H1 (cell line): Measurements from ENCODE around the gene GNS. TPM values are rescaled to one million over a fixed set of nuclear protein-coding genes. Genes with fewer than 3 reads are reported as not detected.

ENCODE experiments used
- CTCF ChIA-PET: fragments of 300-600 bp; sonication (Branson Sonifier 250); formaldehyde crosslinking; loops from one replicate; lab custom pipeline; 2021; ENCODE audit not compliant: partially characterized antibody; lab: Charles Lee
- POLR2A ChIA-PET: fragments of 300-600 bp; sonication (Branson Sonifier 250); formaldehyde crosslinking; loops from one replicate; lab custom pipeline; 2021; ENCODE audit warnings: inconsistent platforms; ENCODE audit not compliant: partially characterized antibody; lab: Charles Lee
- DNase-seq, 2 experiments: peaks; one replicate each; pipeline versions ENCODE4 v3.0.0 to v3.0.0-alpha.2; 2010 to 2022; ENCODE audit warnings: low spot score in 2 of 2, low read depth in 1 of 2, mixed read lengths in 1 of 2
- FAIRE-seq: peaks from 2 replicates; lab custom pipeline; 2011; peaks lifted over from hg19 to GRCh38; lab: Jason Lieb, UNC
- H2AFZ ChIP-seq: 2 replicates; pipeline ENCODE4 v1.8.1; 2012; ENCODE audit warnings: low read length, inconsistent platforms
- H2AK5ac ChIP-seq: 2 replicates; pipeline ENCODE4 v1.6.1; 2013; ENCODE audit warnings: low read depth, low read length
- H2BK120ac ChIP-seq: replicated peaks from 2 replicates; pipeline ENCODE3; 2013; ENCODE audit warnings: low read depth, low read length, inconsistent platforms
- H2BK12ac ChIP-seq: 2 replicates; pipeline ENCODE4 v1.6.1; 2013; ENCODE audit warnings: low read depth, low read length
- H2BK15ac ChIP-seq: 2 replicates; pipeline ENCODE4 v1.6.1; 2013; ENCODE audit warnings: low read length
- H2BK20ac ChIP-seq: 2 replicates; pipeline ENCODE4 v1.6.1; 2013; ENCODE audit warnings: low read length
- H2BK5ac ChIP-seq: 2 replicates; pipeline ENCODE4 v1.6.1; 2013; ENCODE audit warnings: low read depth, low read length
- H3K14ac ChIP-seq: 2 replicates; pipeline ENCODE4 v1.6.1; 2013; ENCODE audit warnings: inconsistent platforms; ENCODE audit not compliant: insufficient read length
- H3K18ac ChIP-seq: 2 replicates; pipeline ENCODE4 v1.6.1; 2013; ENCODE audit warnings: low read length; ENCODE audit errors: extremely low read depth
- H3K23ac ChIP-seq: 2 replicates; pipeline ENCODE4 v1.6.1; 2013; ENCODE audit warnings: inconsistent platforms; ENCODE audit not compliant: insufficient read length
- H3K23me2 ChIP-seq: 2 replicates; pipeline ENCODE4 v1.6.1; 2013; ENCODE audit warnings: low read depth, low read length
- H3K27ac ChIP-seq: 2 replicates; pipeline ENCODE4 v1.6.1; 2011; ENCODE audit warnings: low read depth, low read length, inconsistent platforms
- H3K27me3 ChIP-seq, 4 experiments: replicated peaks in 1 of 4; 1 replicate in 1 of 4; 2 replicates in 3 of 4; pipeline versions ENCODE4 v1.6.1 to v1.8.1; 2011 to 2013; ENCODE audit warnings: low read length in 3 of 4, mild to moderate bottlenecking in 3 of 4, inconsistent platforms in 2 of 4, mixed read lengths in 2 of 4, moderate library complexity in 1 of 4; ENCODE audit not compliant: control insufficient read depth in 3 of 4, insufficient read depth in 3 of 4; ENCODE audit errors: extremely low read depth in 1 of 4
- H3K36me3 ChIP-seq, 4 experiments: 2 replicates each; pipeline versions ENCODE4 v1.6.1 to v1.8.1; 2011 to 2013; ENCODE audit warnings: mild to moderate bottlenecking in 4 of 4, low read length in 3 of 4, moderate library complexity in 2 of 4, control low read depth in 1 of 4, inconsistent platforms in 1 of 4; ENCODE audit not compliant: insufficient read depth in 4 of 4, control insufficient read depth in 2 of 4
- H3K4ac ChIP-seq: replicated peaks from 2 replicates; pipeline ENCODE3; 2013; ENCODE audit warnings: low read length, low read depth, mixed read lengths, inconsistent platforms; ENCODE audit not compliant: insufficient read length
- H3K4me1 ChIP-seq, 4 experiments: replicated peaks in 1 of 4; 1 replicate in 1 of 4; 2 replicates in 3 of 4; pipeline versions ENCODE4 v1.6.1 to v1.8.1; 2011 to 2013; ENCODE audit warnings: low read length in 3 of 4, inconsistent platforms in 2 of 4, mixed read lengths in 1 of 4; ENCODE audit not compliant: insufficient read depth in 4 of 4, control insufficient read depth in 3 of 4
- H3K4me2 ChIP-seq, 2 experiments: 2 replicates each; pipeline versions ENCODE4 v1.6.1 to v1.8.1; 2011 to 2013; ENCODE audit warnings: low read depth in 2 of 2, low read length in 2 of 2, control low read depth in 1 of 2, inconsistent platforms in 1 of 2, mild to moderate bottlenecking in 1 of 2; ENCODE audit not compliant: insufficient read depth in 1 of 2
- H3K4me3 ChIP-seq, 4 experiments: fragments of 200-600, 300-600 bp in 1 of 4; sonication (generic), shearing (Covaris generic), sonication (Bioruptor Twin) in 1 of 4; 2 replicates each; pipeline versions ENCODE4 v1.5.1 to v1.8.1; 2011 to 2016; ENCODE audit warnings: low read length in 4 of 4, low read depth in 3 of 4, control low read depth in 2 of 4, inconsistent platforms in 2 of 4, mild to moderate bottlenecking in 2 of 4, mixed read lengths in 1 of 4, moderate library complexity in 1 of 4; ENCODE audit not compliant: insufficient read depth in 2 of 4; ENCODE audit errors: extremely low read depth in 1 of 4
- H3K56ac ChIP-seq: replicated peaks from 2 replicates; pipeline ENCODE3; 2013; ENCODE audit warnings: low read depth, mild to moderate bottlenecking, mixed read lengths, low read length, inconsistent platforms; ENCODE audit not compliant: insufficient read length
- H3K79me1 ChIP-seq: 2 replicates; pipeline ENCODE4 v1.6.1; 2013; ENCODE audit warnings: low read depth, low read length, control low read depth
- H3K79me2 ChIP-seq, 2 experiments: 2 replicates each; pipeline versions ENCODE4 v1.6.1 to v1.8.1; 2012 to 2013; ENCODE audit warnings: low read length in 2 of 2, mild to moderate bottlenecking in 2 of 2, inconsistent platforms in 1 of 2; ENCODE audit not compliant: insufficient read depth in 2 of 2, control insufficient read depth in 1 of 2
- H3K9ac ChIP-seq, 4 experiments: replicated peaks in 1 of 4; 1 replicate in 1 of 4; 2 replicates in 3 of 4; pipeline versions ENCODE4 v1.6.1 to v1.8.1; 2011 to 2013; ENCODE audit warnings: low read depth in 3 of 4, low read length in 3 of 4, control low read depth in 2 of 4, mild to moderate bottlenecking in 2 of 4, moderate library complexity in 2 of 4, inconsistent platforms in 1 of 4; ENCODE audit errors: extremely low read depth in 1 of 4
- H3K9me3 ChIP-seq, 2 experiments: 2 replicates each; pipeline versions ENCODE4 v1.6.1 to v1.8.1; 2012 to 2013; ENCODE audit warnings: mild to moderate bottlenecking in 2 of 2, moderate library complexity in 2 of 2, control low read depth in 1 of 2, inconsistent platforms in 1 of 2, low read depth in 1 of 2, low read length in 1 of 2, mixed read lengths in 1 of 2; ENCODE audit not compliant: insufficient read depth in 2 of 2
- H4K20me1 ChIP-seq, 2 experiments: replicated peaks in 1 of 2; 2 replicates each; pipeline versions ENCODE3 to v1.8.1; 2011 to 2013; ENCODE audit warnings: inconsistent platforms in 2 of 2, low read length in 2 of 2, mild to moderate bottlenecking in 1 of 2; ENCODE audit not compliant: insufficient read depth in 2 of 2, control insufficient read depth in 1 of 2
- H4K5ac ChIP-seq: 2 replicates; pipeline ENCODE4 v1.6.1; 2013; ENCODE audit warnings: low read length, low read depth, mixed read lengths, inconsistent platforms; ENCODE audit not compliant: insufficient read length
- H4K8ac ChIP-seq: 2 replicates; pipeline ENCODE4 v1.8.0; 2013; ENCODE audit warnings: mild to moderate bottlenecking, moderate library complexity, low read length, inconsistent platforms; ENCODE audit not compliant: insufficient read depth; ENCODE audit errors: extremely low read depth
- H4K91ac ChIP-seq: replicated peaks from 2 replicates; pipeline ENCODE3; 2013; ENCODE audit warnings: low read length, mixed read lengths, inconsistent platforms; ENCODE audit not compliant: insufficient read length
- BCL11A ChIP-seq, 2 experiments: IDR thresholded peaks; one replicate each; pipeline ENCODE4 v1.6.1; 2011; ENCODE audit warnings: low read depth in 2 of 2, low read length in 2 of 2, mild to moderate bottlenecking in 2 of 2
- CBX8 ChIP-seq: fragments of 300-800, 300-1000 bp; sonication (generic); IDR thresholded peaks from 2 replicates; pipeline ENCODE4 v1.7.1; 2016; ENCODE audit warnings: low read depth, low read length, borderline replicate concordance
- CREB1 ChIP-seq: IDR thresholded peaks from 2 replicates; pipeline ENCODE4 v1.6.1; 2012; ENCODE audit warnings: inconsistent platforms
- EP300 ChIP-seq, 2 experiments: IDR thresholded peaks; 1 replicate in 1 of 2; 2 replicates in 1 of 2; pipeline ENCODE4 v1.6.1; 2011 to 2012; ENCODE audit warnings: low read depth in 2 of 2, low read length in 2 of 2, mild to moderate bottlenecking in 2 of 2, borderline replicate concordance in 1 of 2, inconsistent platforms in 1 of 2, moderate library complexity in 1 of 2
- POU5F1 ChIP-seq: IDR thresholded peaks from 2 replicates; pipeline ENCODE4 v1.6.1; 2011; ENCODE audit warnings: low read depth, mild to moderate bottlenecking, low read length, moderate library complexity
- RAD21 ChIP-seq, 2 experiments: IDR thresholded peaks in 1 of 2; conservative IDR thresholded peaks in 1 of 2; 2 replicates each; pipeline ENCODE4 v1.6.1; 2011; ENCODE audit warnings: low read depth in 2 of 2, low read length in 2 of 2, improper control_type of control experiment in 1 of 2, inconsistent platforms in 1 of 2, mild to moderate bottlenecking in 1 of 2, moderate library complexity in 1 of 2
- RNF2 ChIP-seq: fragments of 200-900, 300-1000 bp; sonication (generic); IDR thresholded peaks from 2 replicates; pipeline ENCODE4 v1.7.1; 2016; ENCODE audit warnings: borderline replicate concordance, low read depth, mild to moderate bottlenecking, antibody characterized with exemption, low read length; ENCODE audit not compliant: poor library complexity, severe bottlenecking; ENCODE audit errors: missing control alignments
- SUZ12 ChIP-seq: fragments of 200-600 bp; sonication (generic); IDR thresholded peaks from 2 replicates; pipeline ENCODE4 v1.6.1; 2012; ENCODE audit warnings: mild to moderate bottlenecking, inconsistent platforms, low read length, moderate library complexity, mixed read lengths
- TAF1 ChIP-seq: IDR thresholded peaks from 2 replicates; pipeline ENCODE4 v1.6.1; 2011; ENCODE audit warnings: mild to moderate bottlenecking, low read depth, low read length
- TCF12 ChIP-seq: IDR thresholded peaks from 2 replicates; pipeline ENCODE4 v1.6.1; 2011; ENCODE audit warnings: low read depth, mild to moderate bottlenecking, low read length
- TEAD4 ChIP-seq: IDR thresholded peaks from 2 replicates; pipeline ENCODE4 v1.6.1; 2012; ENCODE audit warnings: low read depth, low read length, inconsistent platforms, mixed read lengths
- YY1 ChIP-seq: IDR thresholded peaks from 2 replicates; pipeline ENCODE4 v1.6.1; 2011; ENCODE audit warnings: low read depth, mild to moderate bottlenecking, low read length
- WGBS, 2 experiments: shearing (Covaris generic) in 1 of 2; methylation state at CpG; one replicate each; pipeline versions ENCODE4 v1.1.6 to v1.1.7; 2013 to 2015; ENCODE audit warnings: low lambda C conversion rate in 2 of 2, mixed read lengths in 2 of 2, inconsistent platforms in 1 of 2, low coverage in 1 of 2, missing lambda C conversion rate in 1 of 2; ENCODE audit not compliant: insufficient replicate concordance in 2 of 2, insufficient coverage in 1 of 2, insufficient read length in 1 of 2; ENCODE audit errors: extremely low coverage in 1 of 2, missing lambda C conversion rate in 1 of 2; 5-methylcytosine and 5-hydroxymethylcytosine counted together
- polyA plus RNA-seq, 7 experiments: library from polyadenylated mRNA; depleted of rRNA in 3 of 7; stranded (reverse) in 5 of 7; unstranded in 2 of 7; fragments of >200 nt in 5 of 7; fragments of 200-250 nt in 2 of 7; gene quantifications; 1 replicate in 5 of 7; 2 replicates in 1 of 7; 4 replicates in 1 of 7; pipeline versions ENCODE4 v1.2.1 to v1.2.3, GENCODE V29; 2011 to 2013; ENCODE audit warnings: missing spikeins in 2 of 7, mixed read lengths in 2 of 7
- total RNA-seq: library from RNA; stranded (reverse); fragmentation: NEBNext Ultra II Directional; extraction: Animal tissue kit (Norgen Biotek cat#: 25700); gene quantifications from 2 replicates; pipeline ENCODE4 v1.2.1, GENCODE V29; 2021

Gene GNS
- total and polyA plus RNA-seq, 2 of the 8 experiments (the other 6 are each of a cell fraction or from before 2014, with no cell fraction given): 16.0 to 28.5 TPM

GRCh38 chr12:64680235-64680634, 79.0 kb downstream of the GNS start:
- Histone ChIP-seq H3K79me1 (peaks cover 11% of the 10 kb centered on the region; the same call in 1 of the 2 replicates), H4K91ac (no peak overlapping the region), H4K20me1 (peaks cover 6 to 17% of the 10 kb centered on the region in 2 experiments), H3K23me2 (no peaks in the 10 kb centered on the region), H3K79me2 (peaks cover 0 to 76% of the 10 kb centered on the region in 2 experiments; a peak in 2 of 4 replicates), H2BK5ac (no peak overlapping the region), H3K4ac (no peak overlapping the region), H3K4me2 (no peak overlapping the region), H3K27me3 (no peaks in the 10 kb centered on the region), H2BK20ac (no peak overlapping the region), H2BK120ac (no peak overlapping the region), H2BK12ac (no peak overlapping the region), H2AK5ac (no peak overlapping the region), H3K27ac (no peak overlapping the region), H3K9ac (no peak overlapping the region), H3K9me3 (no peaks in the 10 kb centered on the region), H3K23ac (no peak overlapping the region), H2AFZ (no peak overlapping the region), H3K14ac (no peak overlapping the region), H3K56ac (no peak overlapping the region), H2BK15ac (no peak overlapping the region), H3K18ac (no peak overlapping the region), H3K4me1 (peaks cover 2 to 13% (median 7%) of the 10 kb centered on the region in 4 experiments; a peak in 6 of 7 replicates), H4K5ac (no peak overlapping the region), H3K4me3 (no peak overlapping the region), H3K36me3 (peaks cover 0 to 2% (median 0%) of the 10 kb centered on the region in 4 experiments; a peak in 1 of 8 replicates), H4K8ac (no peak overlapping the region)
- DNase-seq (no peak), FAIRE-seq (no peak)
- POLR2A ChIA-PET: interaction anchor here (1.1 kb wide), 1 partner anchor 14 kb away, joined by 3 read pairs; no protein-coding TSS in a partner anchor
- CTCF ChIA-PET: interaction anchor here (0.5 to 5.8 kb wide), 10 partner anchors 11 to 114 kb away, joined by 3 to 39 read pairs (median 4); no protein-coding TSS in a partner anchor
- WGBS, 2 experiments: 94% methylated on average over 4 of the region's 4 CpGs; no CpG with 5 or more reads in 1 of the 2 experiments
- TF ChIP-seq RNF2 (no peak), RAD21 (IDR thresholded peaks at IDR 0.05 in 1 of 2, conservative IDR thresholded peaks at IDR 0.05 in 1 of 2; ENCODE audit: low read depth in 2 of 2, low read length in 2 of 2) (no peak), BCL11A (IDR thresholded peaks at IDR 0.05; ENCODE audit: low read depth in 2 of 2, low read length in 2 of 2) (no peak), CREB1 (no peak), TEAD4 (no peak), TCF12 (no peak), YY1 (no peak), CBX8 (no peak), EP300 (IDR thresholded peaks at IDR 0.05; ENCODE audit: borderline replicate concordance in 1 of 2, low read depth in 2 of 2, low read length in 2 of 2) (no peak), POU5F1 (no peak), SUZ12 (no peak), TAF1 (no peak)
